ENCODE data around the gene ADNP. TPM values are rescaled to one million over a fixed set of nuclear protein-coding genes. Genes with fewer than 3 reads are reported as not detected.

Gene ADNP
- total RNA-seq, 1 donor from 2014 or later = 58.3 TPM

DNA sequence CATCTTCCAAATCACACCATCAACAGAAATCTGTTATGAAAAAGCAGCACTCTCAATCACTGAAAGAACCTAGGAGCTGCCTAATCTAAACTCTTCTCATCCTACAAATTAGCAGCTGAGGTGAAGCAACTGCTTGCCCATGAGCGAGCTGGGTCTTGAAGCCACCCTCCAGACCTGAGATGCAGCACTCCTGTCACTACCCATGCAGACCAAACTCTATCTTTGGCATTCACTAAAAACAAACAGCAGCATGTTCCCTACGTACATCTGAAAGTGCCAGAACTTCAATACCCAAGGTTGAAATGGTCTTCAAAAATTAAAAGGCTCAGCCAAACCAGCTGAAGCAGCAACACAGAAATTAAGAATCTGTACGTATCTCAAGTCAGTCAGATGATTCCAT is 14.3 kb downstream of the ADNP start:
- DNase-seq (no peak), ATAC-seq (no peak)
- intact Hi-C loops (cut with DNase I) = no loop called here
- Histone ChIP-seq H3K27me3 (ENCODE audit: low read depth) (no peaks in the 10 kb centered on the region), H3K4me3 (no peak overlapping the region), H3K27ac (no peak overlapping the region), H3K36me3 (peaks cover 3% of the 10 kb centered on the region), H3K9me3 (no peaks in the 10 kb centered on the region), H3K4me1 (peaks cover 91% of the 10 kb centered on the region)
- TF ChIP-seq, protein P1, sequence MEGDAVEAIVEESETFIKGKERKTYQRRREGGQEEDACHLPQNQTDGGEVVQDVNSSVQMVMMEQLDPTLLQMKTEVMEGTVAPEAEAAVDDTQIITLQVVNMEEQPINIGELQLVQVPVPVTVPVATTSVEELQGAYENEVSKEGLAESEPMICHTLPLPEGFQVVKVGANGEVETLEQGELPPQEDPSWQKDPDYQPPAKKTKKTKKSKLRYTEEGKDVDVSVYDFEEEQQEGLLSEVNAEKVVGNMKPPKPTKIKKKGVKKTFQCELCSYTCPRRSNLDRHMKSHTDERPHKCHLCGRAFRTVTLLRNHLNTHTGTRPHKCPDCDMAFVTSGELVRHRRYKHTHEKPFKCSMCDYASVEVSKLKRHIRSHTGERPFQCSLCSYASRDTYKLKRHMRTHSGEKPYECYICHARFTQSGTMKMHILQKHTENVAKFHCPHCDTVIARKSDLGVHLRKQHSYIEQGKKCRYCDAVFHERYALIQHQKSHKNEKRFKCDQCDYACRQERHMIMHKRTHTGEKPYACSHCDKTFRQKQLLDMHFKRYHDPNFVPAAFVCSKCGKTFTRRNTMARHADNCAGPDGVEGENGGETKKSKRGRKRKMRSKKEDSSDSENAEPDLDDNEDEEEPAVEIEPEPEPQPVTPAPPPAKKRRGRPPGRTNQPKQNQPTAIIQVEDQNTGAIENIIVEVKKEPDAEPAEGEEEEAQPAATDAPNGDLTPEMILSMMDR (IDR thresholded peaks at IDR 0.05) = no peak

DNA sequence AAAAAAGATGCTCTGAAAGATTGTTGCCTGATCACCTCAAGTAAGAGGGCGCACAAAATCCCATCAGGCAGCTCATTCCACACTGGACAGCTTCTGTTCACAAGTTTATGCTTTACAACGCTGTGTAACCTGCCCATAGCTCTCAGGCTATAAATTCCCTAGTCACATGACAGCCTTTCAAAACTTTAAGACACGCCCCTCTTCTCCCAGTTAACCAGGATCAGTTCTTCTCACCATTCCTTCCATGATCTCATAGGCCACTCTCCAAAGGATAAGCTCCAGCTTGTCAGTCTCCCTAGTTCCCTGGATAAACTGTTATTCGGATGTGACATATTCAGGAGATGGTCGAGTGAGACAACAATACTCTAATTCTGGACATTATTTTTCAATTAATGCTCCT is 15.0 kb downstream of the ADNP start:
- no peak overlapping the region for H3K4me3 ChIP-seq
- TF ChIP-seq, protein P1 (IDR thresholded peaks at IDR 0.05) = no peak
- no peaks in the 10 kb centered on the region for H3K9me3 ChIP-seq
- ATAC-seq (peak in 1 of 2 donors; percentile 41), DNase-seq (no peak)
- H3K27ac ChIP-seq = no peak overlapping the region
- H3K27me3 ChIP-seq (ENCODE audit: low read depth) = no peaks in the 10 kb centered on the region
- intact Hi-C loops (cut with DNase I) = no loop called here
- H3K36me3 ChIP-seq = peaks cover 3% of the 10 kb centered on the region
- peaks cover 89% of the 10 kb centered on the region for H3K4me1 ChIP-seq

DNA sequence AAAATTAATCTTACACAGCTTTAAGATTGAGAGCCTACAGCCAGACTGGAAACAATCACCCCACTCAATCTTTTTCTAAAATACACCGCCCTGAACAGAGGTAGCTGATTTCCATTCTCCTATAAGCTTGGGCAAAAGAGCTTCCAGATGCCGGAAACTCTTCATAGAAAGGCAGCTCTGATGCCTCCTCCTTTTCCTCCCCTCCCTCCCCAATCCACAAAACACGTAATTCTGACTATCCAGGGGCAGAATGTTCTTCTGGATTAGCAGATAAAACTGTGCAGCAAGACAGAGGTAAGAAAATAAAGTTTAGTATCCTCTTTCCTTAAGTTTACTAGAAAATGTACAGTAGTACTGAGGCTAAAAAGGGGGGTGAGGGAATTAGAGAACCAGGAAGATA is 15.8 kb downstream of the ADNP start:
- Histone ChIP-seq H3K27ac (no peak overlapping the region), H3K4me1 (peaks cover 87% of the 10 kb centered on the region), H3K4me3 (no peak overlapping the region), H3K36me3 (peaks cover 3% of the 10 kb centered on the region), H3K27me3 (ENCODE audit: low read depth) (no peaks in the 10 kb centered on the region), H3K9me3 (no peaks in the 10 kb centered on the region)
- TF ChIP-seq, protein P1 (IDR thresholded peaks at IDR 0.05) = no peak
- ATAC-seq (no peak), DNase-seq (no peak)
- intact Hi-C loops (cut with DNase I) = no loop called here

DNA sequence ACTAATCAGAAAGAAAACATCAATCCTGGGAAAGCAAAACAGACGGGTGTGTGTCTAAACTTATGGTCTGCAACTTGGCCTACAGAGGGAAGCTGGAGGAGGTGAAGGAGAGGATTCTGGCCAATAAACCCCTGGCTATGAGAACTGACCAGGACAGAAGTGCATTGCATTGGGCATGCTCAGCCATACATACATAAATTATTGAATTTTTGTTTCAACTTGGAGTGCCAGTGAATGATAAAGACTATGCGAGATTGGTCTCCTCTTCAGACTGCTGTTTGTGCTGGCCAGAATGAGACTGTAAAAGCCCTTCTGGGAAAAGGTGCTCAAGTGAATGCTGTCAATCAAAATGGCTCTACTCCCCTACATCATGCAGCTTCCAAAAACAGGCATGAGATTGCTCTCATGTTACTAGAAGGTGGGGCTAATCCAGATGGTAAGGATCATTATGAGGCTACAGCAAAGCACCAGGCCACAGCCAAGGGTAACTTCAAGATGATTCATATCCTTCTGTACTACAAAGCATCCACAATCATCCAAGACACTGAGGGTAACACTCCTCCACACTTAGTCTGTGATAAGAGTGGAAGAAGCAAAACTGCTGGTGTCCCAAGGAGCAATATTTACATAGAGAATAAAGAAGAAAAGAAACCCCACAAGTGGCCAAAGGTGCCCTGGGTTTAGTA is 17.4 kb downstream of the ADNP start:
- DNase-seq (no peak), ATAC-seq (peak in 1 of 2 donors; percentile 38)
- H3K27me3 ChIP-seq (ENCODE audit: low read depth) = no peaks in the 10 kb centered on the region
- H3K36me3 ChIP-seq = no peaks in the 10 kb centered on the region
- no peak overlapping the region for H3K4me3 ChIP-seq
- H3K4me1 ChIP-seq = peaks cover 77% of the 10 kb centered on the region
- intact Hi-C loops (cut with DNase I) = no loop called here
- no peaks in the 10 kb centered on the region for H3K9me3 ChIP-seq
- TF ChIP-seq, protein P1 (IDR thresholded peaks at IDR 0.05) = no peak
- H3K27ac ChIP-seq = no peak overlapping the region

DNA sequence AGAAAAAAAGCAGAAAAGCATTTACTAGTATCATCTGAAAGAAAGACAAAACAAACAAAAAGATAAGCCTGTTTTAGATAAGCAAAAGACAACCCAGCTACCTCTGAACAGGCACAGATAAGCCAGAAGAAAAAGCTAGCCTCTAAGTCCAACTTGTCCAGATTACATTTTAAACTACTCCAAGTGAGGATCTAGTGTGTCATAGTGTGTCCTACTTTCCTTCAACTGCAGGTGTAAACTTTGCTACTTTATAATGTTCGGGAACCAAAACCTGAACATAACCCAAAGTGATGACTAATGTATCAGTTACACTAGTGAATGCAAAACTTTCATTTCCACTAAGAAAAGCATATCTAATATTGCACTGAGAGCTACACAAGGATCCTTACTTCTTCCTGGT is 19.5 kb downstream of the ADNP start:
- Histone ChIP-seq H3K27me3 (ENCODE audit: low read depth) (no peaks in the 10 kb centered on the region), H3K4me1 (peaks cover 66% of the 10 kb centered on the region), H3K36me3 (no peaks in the 10 kb centered on the region), H3K27ac (no peak overlapping the region), H3K4me3 (no peak overlapping the region), H3K9me3 (no peaks in the 10 kb centered on the region)
- ATAC-seq (no peak), DNase-seq (no peak)
- intact Hi-C loops (cut with DNase I) = no loop called here
- TF ChIP-seq, protein P1 (IDR thresholded peaks at IDR 0.05) = no peak
